Measurements from ENCODE around the gene PNMA8A. TPM values are rescaled to one million over a fixed set of nuclear protein-coding genes. Genes with fewer than 3 reads are reported as not detected.

Gene PNMA8A
- total RNA-seq, 1 donor from 2014 or later: 14.1 TPM

GRCh38 chr19:46463516-46463915, 7.8 kb downstream of the PNMA8A start:
- no peaks in the 10 kb centered on the region for H3K36me3 Mint-ChIP-seq (ENCODE audit: unreplicated experiment)
- H3K9me3 Mint-ChIP-seq (ENCODE audit: unreplicated experiment): peaks cover 2% of the 10 kb centered on the region
- H3K27ac Mint-ChIP-seq (ENCODE audit: unreplicated experiment): no peak overlapping the region
- TF ChIP-seq CTCF (IDR thresholded peaks at IDR 0.05; ENCODE audit: partially characterized antibody, unreplicated experiment): no peak
- no peak overlapping the region for H3K4me3 Mint-ChIP-seq (ENCODE audit: unreplicated experiment)
- peaks cover 4% of the 10 kb centered on the region for H3K4me1 Mint-ChIP-seq (ENCODE audit: low read depth, unreplicated experiment)
- H3K27me3 Mint-ChIP-seq (ENCODE audit: unreplicated experiment): peaks cover 1% of the 10 kb centered on the region
- DNase-seq: no peak

- Mint-ChIP-seq H3K36me3 (ENCODE audit: unreplicated experiment) (no peaks in the 10 kb centered on the region), H3K4me1 (ENCODE audit: low read depth, unreplicated experiment) (peaks cover 4% of the 10 kb centered on the region), H3K4me3 (ENCODE audit: unreplicated experiment) (no peak overlapping the region), H3K27ac (ENCODE audit: unreplicated experiment) (peak overlapping the region; percentile 33), H3K9me3 (ENCODE audit: unreplicated experiment) (no peaks in the 10 kb centered on the region), H3K27me3 (ENCODE audit: unreplicated experiment) (peaks cover 1% of the 10 kb centered on the region)
- TF ChIP-seq CTCF (IDR thresholded peaks at IDR 0.05; ENCODE audit: partially characterized antibody, unreplicated experiment): no peak
- no peak for DNase-seq
Observed at GRCh38 chr19:46461537-46461936, 9.8 kb downstream of the PNMA8A start.

GRCh38 chr19:46460981-46461380, 10.4 kb downstream of the PNMA8A start:
- H3K4me1 Mint-ChIP-seq (ENCODE audit: low read depth, unreplicated experiment): peaks cover 4% of the 10 kb centered on the region
- H3K36me3 Mint-ChIP-seq (ENCODE audit: unreplicated experiment): no peaks in the 10 kb centered on the region
- no peaks in the 10 kb centered on the region for H3K9me3 Mint-ChIP-seq (ENCODE audit: unreplicated experiment)
- TF ChIP-seq CTCF (IDR thresholded peaks at IDR 0.05; ENCODE audit: partially characterized antibody, unreplicated experiment): no peak
- H3K27me3 Mint-ChIP-seq (ENCODE audit: unreplicated experiment): peaks cover 1% of the 10 kb centered on the region
- no peak overlapping the region for H3K27ac Mint-ChIP-seq (ENCODE audit: unreplicated experiment)
- no peak overlapping the region for H3K4me3 Mint-ChIP-seq (ENCODE audit: unreplicated experiment)
- DNase-seq: no peak

- Mint-ChIP-seq H3K36me3 (ENCODE audit: unreplicated experiment) (no peaks in the 10 kb centered on the region), H3K4me3 (ENCODE audit: unreplicated experiment) (no peak overlapping the region), H3K4me1 (ENCODE audit: low read depth, unreplicated experiment) (peaks cover 4% of the 10 kb centered on the region), H3K27me3 (ENCODE audit: unreplicated experiment) (peaks cover 1% of the 10 kb centered on the region), H3K9me3 (ENCODE audit: unreplicated experiment) (no peaks in the 10 kb centered on the region), H3K27ac (ENCODE audit: unreplicated experiment) (no peak overlapping the region)
- DNase-seq: no peak
- TF ChIP-seq CTCF (IDR thresholded peaks at IDR 0.05; ENCODE audit: partially characterized antibody, unreplicated experiment): no peak
Observed at GRCh38 chr19:46460055-46460454, 11.3 kb downstream of the PNMA8A start.

GRCh38 chr19:46456930-46457329, 14.4 kb downstream of the PNMA8A start:
- H3K4me3 Mint-ChIP-seq (ENCODE audit: unreplicated experiment): no peak overlapping the region
- H3K9me3 Mint-ChIP-seq (ENCODE audit: unreplicated experiment): peaks cover 1% of the 10 kb centered on the region
- no peak for DNase-seq
- H3K4me1 Mint-ChIP-seq (ENCODE audit: low read depth, unreplicated experiment): no peaks in the 10 kb centered on the region
- no peaks in the 10 kb centered on the region for H3K36me3 Mint-ChIP-seq (ENCODE audit: unreplicated experiment)
- H3K27ac Mint-ChIP-seq (ENCODE audit: unreplicated experiment): no peak overlapping the region
- peaks cover 1% of the 10 kb centered on the region for H3K27me3 Mint-ChIP-seq (ENCODE audit: unreplicated experiment)
- no peak for TF ChIP-seq CTCF (IDR thresholded peaks at IDR 0.05; ENCODE audit: partially characterized antibody, unreplicated experiment)

All from glutamatergic neuron (in vitro differentiated cells).